NCI-H748 treated with DMSO at 0.1 percent for 48 hours (cell line): ENCODE measurements around the gene TRIM65.
"Not testable (repeated sequence)": the region's sequence is repeated elsewhere in the genome, so short reads cannot be mapped to it uniquely, and the experiment has no call there.

Experiments used
- DNase-seq: peaks from one replicate; lab custom pipeline; 2025; lab: John Stamatoyannopoulos, UW

Gene TRIM65

DNA sequence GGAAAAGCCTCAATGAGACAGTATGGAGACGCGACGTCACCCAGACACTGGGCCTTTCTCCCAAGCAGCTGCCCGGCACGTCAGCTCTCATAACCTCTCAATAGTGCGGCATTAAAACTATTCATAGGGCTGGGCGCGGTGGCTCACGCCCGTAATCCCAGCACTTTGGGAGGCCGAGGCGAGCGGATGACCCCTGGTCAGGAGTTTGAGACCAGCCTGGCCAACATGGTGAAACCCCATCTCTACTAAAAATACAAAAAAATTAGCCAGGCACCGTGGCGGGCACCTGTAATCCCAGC, 45.1 kb downstream of the TRIM65 start:
- DNase-seq, result not testable (repeated sequence)

DNA sequence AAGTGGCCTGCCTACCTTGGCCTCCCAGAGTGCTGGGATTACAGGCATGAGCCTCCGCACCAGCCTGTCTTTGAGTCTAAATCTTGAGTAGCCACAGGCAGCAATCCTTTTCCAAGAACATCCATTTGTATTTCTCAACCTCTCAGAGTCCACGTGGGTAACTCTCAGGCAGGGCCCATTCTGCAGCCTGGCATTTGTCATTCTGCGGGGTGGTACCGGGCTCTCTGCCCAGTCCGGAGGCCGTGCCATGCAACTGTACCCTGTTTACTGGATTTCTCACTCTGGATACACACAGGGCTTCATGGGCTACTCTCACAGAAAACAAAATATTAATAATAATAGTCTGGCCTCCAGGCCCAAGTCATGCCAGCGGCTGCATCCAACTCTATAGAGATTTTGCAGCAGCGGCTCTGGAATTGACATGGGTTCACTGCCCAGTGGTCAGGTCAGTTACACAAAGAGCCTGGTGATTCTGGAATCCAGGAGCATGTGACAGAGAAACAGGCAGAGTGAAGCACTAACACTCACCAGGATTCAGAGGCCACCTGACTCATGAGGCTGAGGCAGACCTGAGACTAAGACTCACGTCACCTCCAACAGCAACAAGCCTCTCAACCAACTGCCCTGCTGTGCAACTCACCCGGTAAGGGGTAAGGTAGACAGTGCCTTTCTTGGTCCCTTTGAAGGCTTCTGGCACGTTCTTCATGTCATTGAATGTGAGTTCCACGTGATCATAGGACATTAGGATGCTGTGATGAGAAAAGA, 45.6 kb downstream of the TRIM65 start:
- DNase-seq, result no peak

DNA sequence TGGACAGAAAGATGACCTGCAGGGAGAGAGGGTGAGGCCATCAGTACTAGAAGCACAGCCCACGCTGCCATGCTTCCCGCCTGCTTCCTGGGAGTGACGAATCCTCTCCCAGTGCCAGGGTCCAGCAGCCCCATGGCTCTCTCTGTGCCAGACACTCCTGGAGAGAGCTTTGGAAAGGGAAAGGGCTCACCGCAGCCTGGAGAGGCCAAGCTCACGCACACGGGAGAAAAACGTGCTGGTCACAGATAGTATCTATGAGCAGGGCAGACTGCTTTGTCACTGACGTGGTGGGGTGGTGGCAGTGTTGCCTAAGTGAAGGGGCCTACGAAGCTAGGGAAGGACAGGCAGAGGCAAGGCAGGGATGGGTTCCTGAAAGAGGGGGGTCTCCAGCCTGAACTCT, 47.0 kb downstream of the TRIM65 start:
- DNase-seq, result no peak

DNA sequence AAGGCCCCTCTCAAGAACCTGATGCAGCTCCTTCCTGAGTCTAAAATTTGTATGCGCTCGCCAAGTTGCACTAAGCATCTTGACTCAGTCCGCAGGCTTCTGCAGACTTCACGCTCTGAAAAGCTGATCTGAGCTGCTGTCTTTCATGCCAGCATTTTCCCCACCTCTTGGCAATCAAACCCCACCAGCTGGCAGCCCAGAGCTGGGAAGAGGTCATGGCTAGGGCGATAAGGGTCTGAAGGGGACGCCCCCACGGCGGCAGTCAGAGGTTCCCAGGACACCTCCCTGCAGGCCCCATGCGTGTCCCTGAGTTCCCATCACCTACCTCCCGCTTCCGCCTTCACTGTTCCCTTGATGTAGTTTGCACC, 47.5 kb downstream of the TRIM65 start:
- no peak for DNase-seq

DNA sequence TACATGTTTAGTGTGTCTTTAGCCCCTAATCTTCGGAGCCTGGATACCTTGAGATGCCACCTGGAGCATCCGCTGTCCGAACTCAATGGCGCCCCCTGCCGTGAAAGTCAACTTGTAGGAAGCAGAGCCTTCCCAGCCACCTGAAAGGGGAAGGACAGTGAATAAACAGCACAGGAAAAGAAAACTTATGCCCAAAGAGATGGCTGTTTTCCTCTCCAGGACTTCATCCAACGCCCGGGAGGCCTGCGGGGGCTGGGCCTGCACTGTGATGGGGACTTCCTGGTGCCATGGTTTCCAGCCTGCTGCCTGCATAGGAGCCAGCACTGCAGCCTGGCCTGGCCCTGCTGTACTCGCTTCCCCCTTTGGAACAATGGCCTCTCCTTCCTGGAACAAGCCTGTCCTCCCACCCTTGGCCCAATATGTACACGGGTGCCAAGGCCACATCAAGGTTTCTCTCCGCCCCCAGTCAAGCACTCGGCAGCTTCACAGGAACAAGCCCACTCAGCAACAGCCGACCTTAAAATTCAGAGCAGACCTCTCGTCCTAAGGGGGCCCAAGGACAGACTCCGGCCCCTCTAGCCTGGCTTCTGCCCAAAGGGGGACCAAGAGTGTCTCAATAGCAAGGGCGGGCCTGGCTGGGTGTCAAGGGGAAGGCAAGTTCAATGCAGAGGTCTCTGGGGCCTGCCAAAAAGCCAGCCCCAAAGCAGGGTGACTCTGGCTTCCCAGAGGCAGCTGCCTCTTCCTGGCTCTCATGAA, 48.0 kb downstream of the TRIM65 start:
- peak; percentile 30 for DNase-seq

DNA sequence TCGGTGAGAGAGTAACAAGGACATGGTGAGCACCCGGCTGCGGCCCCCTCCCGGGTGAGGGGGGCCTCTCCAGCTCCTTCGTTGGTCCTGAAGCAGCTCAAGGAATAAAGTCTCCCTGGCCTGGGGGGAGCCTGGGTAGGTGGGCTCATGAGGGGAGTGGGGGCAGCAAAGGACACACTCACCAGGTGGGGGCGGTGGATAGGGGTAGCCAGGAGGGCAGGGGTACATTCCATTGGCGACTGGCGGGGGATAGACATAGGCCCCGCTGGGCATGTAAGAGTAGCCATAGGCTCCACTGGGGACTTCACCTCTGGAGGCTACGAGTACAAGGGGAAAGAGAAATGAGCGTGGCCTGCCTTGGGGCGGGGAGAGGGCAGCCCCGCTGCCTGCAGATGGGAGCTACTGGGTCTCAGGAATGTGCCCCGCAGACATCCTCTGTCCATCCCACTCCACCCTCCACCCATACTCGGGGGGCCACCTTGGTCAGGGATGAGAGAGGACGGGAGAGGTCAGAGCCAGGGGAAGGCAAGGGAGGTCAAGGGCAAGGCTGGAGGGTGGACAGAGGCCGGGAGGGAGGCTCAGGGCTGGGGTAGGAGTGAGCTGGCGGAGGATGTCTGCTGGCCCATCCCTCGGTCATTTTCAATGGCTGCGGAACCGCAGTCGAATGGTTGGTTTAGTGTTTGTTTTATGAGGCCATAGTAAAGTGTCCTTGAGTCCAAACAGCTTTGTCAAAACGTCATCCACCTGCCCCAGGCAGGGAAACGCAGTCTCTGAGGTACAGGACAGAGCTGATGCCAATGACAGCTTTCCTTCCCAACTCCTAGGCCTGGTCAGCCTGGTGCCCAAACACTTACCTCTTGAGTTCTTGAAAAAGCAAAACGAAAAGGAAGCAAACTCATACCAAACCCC, 48.9 kb downstream of the TRIM65 start:
- no peak for DNase-seq

DNA sequence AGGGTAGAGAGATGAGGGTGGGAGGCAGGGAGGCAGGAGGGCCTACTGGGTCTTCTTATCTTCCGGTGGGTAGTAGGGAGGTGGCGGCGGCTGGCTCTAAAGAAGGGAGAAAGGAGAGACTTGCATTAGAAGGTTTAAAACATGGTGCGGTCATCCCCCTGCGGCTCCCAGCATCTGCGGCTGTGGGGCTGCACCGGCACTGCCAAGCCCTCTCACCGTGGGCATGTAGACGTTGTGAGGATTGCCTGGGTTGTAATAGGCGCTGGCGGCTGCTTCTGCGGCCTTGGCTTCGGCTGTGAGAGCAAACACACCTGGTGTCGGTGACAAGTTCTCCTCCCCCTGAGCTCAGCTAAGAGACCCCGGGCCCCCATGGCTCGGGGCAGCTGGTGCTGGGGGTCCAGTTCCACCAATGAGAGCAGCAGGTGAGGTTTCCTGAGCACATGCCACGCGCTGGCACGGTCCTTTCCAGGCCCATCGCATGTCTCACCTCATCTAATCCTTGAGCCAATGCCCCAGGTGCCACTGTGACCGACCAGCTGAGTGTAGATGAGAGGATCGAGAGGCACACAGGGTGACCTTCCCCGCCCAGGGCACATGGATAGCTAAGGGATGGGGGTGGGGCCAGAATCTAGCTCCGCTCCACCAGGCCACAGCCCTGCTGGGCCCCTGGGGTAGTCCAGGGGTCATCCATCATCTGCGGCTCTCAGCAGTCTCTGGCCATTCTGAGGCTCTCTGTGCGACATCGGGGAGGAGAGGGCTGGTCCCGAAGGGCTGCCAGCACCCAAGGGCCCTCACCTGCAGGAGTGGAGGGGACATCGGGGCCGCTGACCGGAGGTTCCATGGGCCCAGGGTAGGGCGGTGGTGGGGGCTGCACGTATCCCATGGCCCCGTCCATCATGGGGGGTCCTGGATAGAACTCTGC, 49.8 kb downstream of the TRIM65 start:
- no peak for DNase-seq

DNA sequence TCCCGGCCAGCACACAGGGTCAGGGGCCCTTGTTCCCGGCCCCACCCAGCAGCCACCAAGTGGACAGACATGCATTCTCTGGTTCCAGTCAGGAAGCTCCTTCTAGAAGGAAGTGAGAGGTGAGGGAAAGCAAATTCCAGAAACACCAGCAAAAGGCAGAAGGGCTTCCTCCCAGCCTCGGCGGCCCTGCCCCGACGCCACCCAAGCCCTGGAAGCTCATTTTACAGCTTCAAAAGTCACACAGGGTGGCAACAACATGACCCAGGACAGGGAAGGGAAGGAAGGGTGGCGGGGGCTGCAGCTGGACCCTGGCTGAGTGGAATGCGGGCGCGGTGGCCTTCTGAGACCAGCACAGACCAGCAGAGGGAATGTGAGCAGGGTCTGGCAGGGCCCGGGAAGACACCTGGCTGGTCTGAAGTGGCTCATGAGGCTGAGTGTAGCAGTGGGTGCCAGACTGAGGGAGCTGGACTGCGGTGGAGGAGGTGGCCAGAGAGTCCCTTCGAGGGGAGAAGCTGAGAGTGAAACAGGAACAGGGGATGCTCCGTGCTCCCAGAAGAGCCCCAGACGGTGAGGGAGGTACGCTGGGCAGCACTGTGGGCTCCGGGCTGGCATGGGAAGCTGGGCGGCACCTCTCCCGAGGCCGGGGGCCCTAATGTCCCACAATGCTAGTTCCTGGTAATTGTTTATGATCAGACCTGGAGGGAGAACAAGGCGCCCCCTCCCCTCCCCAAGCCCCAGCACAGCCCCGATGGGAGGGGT, 50.6 kb downstream of the TRIM65 start:
- DNase-seq, result no peak

DNA sequence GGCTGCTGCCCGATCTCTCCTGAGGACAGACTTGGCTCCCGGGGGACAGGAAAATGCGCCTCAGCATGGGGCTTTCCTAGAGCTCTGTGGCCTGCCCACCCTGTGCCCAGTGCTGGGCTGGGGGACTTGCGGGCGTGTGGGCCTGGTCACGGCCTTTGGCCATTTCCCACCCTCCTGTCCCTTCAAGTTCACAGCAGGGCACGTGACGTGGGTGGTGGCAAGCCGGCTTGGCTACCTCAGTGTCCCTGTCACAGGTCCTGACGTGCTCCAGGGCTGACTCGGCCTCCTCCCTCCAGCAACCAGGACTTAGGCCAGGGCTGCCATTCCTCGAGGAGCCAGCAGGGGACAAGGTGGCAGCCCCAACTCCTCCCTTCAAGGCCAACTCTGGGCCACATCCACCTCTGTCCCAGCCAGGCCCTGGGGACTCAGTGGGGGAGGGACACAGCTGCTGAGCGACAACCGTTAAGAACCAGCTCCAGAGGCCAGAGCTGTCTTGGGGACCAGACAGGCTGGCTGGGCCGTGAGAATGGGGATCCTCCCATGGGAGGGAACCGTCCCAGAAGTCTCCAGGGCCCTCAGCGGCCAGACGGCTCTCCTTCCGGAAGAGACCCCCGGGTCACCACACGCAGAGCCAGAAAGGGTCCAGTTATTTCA, 51.6 kb downstream of the TRIM65 start:
- no peak for DNase-seq

DNA sequence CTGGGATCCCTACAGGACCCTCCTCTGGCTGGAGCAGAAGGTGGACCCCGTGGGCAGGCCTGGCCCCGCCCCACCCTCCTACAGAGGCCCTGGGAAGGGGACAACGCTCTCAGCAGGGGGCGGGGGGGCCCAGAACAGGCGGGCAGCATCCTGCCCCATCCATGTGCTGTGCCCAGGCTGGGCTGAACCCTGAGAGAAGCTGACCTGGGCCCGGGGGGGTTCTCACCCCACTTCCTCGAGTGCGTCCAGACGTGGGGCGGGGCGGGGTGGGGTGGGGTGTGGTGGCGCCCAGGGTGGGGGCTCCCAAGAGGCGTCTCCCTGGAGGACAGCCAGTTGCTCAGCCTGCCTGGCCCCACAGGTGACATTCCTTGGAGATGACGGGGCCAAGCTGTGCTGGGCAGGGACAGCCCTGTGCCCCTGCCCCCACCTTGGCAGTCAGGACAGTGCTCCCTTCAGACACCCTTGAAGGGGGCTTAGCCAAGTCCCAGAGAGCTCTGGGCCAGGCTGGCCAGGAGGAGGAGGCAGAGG, 52.2 kb downstream of the TRIM65 start:
- DNase-seq, result no peak

DNA sequence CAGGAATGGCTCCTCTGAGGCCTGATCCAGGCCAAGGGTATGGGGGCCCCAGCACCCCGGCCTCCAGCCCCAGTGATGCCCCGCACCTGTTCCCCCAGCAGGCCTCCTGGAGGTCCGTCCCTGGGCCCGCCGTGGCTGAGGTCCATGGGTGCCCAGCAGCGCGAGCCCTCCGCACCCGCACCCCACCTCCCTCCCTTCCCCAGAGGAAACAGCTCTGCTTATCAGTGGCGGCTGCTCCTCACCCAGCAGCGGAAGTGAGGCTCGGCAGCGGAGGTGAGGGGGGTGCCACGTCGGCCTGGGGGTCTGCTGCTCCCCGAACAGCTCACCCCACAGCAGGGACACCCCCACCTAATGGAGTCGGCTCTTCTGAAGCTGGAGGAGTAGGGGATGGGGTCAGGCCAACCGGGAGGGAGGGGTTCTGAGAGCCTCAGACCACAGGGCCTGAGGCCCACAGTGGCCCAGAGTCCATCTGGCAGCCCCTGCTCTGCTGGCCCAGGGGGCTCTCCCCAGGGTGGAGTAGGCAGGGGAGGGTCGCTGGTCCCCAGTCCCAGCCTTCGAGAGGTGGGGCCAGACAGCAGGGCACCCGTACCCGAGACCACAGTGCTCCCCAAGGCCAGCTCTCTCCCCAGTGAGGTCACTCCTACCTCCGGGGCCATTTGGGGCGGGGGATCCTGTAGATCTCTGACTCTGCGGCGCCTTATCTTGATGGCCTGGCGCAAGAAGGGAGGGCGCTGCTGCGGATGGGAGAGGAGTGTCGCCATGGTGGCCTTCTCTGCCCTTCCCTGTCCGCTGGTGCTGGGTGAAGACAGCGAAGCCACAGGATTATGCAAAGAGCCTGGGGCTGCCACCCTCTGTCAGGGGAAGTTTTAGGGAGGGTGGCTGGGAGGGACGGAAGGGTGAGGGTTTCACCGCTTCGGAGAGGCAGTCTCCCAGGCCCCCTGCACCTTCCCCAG, 52.9 kb downstream of the TRIM65 start, which contains the start of gene UNC13D:
TSS of gene UNC13D (minus strand) at position 828 of the 953 bp plus-strand sequence. CDS start at position 761, 67 bp downstream.
- no peak for DNase-seq

DNA sequence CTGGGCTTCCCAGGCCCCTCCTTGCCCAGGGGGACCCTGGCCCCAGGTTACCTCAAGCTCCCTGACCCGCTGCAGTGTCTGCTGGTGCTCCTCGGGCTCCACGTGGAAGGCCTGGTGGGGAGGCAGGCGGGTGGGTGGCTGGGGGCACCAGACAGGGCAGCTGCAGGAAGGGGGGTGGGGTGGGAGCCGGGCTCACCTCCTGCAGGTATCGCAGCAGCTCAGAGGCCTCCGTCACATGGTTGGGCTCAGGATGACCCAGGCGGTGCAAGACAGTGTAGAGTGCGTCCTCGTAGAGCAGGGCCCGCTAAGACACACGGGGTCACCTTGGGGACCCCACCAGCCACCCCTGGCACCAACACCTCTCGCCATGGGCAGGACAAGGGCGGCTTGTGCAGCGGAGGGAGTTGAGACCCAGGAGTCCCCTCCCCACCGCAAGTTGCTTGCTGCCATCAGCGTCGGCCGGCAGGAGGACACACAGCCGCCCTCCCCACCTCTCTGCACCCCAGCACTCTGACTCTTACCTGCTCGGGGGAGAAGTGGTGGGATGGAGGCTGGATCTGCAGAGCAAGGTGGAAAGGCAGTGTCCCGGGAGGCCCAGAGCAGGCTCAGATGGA, 53.7 kb downstream of the TRIM65 start:
- no peak for DNase-seq

DNA sequence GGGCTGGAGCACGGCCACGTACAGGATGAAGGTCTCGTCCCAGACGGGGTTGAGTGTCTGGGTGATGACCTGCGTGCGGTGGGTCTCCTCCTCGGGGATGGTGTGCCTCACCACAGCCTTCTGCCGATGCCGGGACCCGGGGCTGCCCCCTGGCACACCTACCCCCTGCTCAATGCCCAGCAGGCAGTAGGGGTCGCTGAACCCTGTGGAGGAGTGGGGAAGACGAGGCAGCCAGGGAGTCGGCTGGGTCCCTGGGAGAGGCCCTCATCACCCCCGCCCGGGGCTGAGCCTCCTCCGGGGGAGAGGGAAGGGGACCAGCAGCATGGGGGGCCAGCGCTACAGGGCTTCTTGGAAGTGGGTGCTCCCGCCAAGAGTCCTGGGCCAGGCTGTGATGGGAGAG, 54.3 kb downstream of the TRIM65 start:
- no peak for DNase-seq

DNA sequence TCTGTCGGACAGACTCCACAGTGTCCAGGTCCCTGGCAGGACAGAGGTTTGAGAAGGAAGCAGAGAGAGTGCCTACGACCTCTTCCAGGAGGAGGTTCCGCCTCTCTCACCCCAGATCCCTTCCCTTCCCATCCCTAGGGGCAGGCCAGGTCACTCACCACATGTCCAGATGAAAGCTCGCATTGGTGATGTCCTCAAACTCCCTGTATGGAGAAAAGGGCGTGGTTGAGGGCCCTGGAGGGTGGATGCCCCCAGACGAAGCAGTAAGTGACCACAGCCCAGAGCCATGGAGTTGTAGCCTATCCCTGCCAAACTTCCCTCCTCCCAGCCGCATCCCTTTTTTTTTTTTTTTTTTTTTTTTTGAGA, 56.0 kb downstream of the TRIM65 start:
- no peak for DNase-seq

DNA sequence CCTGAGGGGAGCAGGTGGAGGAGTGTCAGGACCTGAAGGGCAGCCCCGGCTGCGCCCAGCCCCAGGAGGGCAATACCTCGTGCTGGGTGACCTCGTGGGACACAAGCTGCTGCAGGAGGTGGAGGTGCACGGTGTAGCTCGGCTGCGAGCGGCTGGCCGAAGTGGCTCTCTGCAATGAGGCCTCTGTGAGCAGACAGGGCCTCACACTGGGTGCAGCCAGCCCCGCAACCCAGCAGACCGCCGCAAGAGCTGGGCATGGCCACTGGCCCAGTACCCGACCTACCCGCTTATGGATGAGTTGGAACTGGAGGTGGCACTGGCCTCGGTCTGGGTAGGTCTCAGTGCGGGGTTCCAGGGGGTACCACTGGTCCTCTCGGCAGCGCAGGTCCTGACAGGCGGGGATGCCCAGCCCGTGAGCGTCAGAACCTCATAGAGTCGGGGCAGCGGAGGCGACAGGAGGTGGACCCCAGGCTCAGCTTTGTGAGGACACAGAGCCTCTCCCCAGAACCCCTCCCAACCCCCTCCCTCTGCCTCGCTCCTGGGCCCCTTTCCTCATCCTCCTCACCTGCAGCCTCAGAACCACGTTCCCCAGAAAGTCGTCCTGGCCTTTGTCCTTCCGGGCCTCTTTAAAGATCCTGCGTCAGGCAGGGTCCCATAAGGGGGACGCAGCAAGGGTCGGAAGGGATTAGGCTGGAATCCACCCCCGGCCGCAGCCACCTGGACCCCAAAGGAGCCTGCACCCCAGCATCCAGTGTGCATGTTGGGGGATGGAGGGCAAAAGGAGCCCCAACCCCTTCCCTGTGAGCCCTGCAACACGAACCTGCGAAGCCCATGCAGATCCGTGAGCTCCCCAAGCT, 56.6 kb downstream of the TRIM65 start:
- no peak for DNase-seq
